Measurements from ENCODE around the gene NDC1. TPM values are rescaled to one million over a fixed set of nuclear protein-coding genes. Genes with fewer than 3 reads are reported as not detected.

NDC1 gene
- total RNA-seq, 1 donor from 2014 or later: 14.8 TPM

- Mint-ChIP-seq H3K9me3 (ENCODE audit: unreplicated experiment) (no peaks in the 10 kb centered on the region), H3K36me3 (ENCODE audit: low read depth, unreplicated experiment) (no peaks in the 10 kb centered on the region), H3K27me3 (ENCODE audit: low read depth, unreplicated experiment) (peaks cover 54% of the 10 kb centered on the region), H3K27ac (ENCODE audit: unreplicated experiment) (no peak overlapping the region), H3K4me1 (ENCODE audit: low read depth, unreplicated experiment) (peaks cover 3% of the 10 kb centered on the region), H3K4me3 (ENCODE audit: unreplicated experiment) (no peak overlapping the region)
- peak overlapping the region; percentile 95 for H3K9ac ChIP-seq (ENCODE audit: low read length)
- H3K27me3 ChIP-seq (ENCODE audit: insufficient read depth, low read length): no peaks in the 10 kb centered on the region
- H3K4me2 ChIP-seq (ENCODE audit: low read length): peak overlapping the region; percentile 94
- no peaks in the 10 kb centered on the region for H3K9me3 ChIP-seq (ENCODE audit: insufficient read depth, low read depth, low read length)
- no peaks in the 10 kb centered on the region for H4K20me1 ChIP-seq (ENCODE audit: insufficient read depth, low read length)
- peak; percentile 71 for DNase-seq (ENCODE audit: low read depth)
- FAIRE-seq: no peak
- H3K27ac ChIP-seq (ENCODE audit: low read depth, low read length): peak overlapping the region; percentile 100
- H3K79me2 ChIP-seq (ENCODE audit: insufficient read depth, low read length): peaks cover 85% of the 10 kb centered on the region
- peaks cover 73% of the 10 kb centered on the region for H3K4me1 ChIP-seq (ENCODE audit: insufficient read depth, low read length)
- TF ChIP-seq EZH2 (IDR thresholded peaks at IDR 0.05; ENCODE audit: insufficient read depth, low read length) (no peak), CTCF (IDR thresholded peaks at IDR 0.05; ENCODE audit: insufficient read depth, low read depth, low read length) (no peak)
- no peak overlapping the region for H2AFZ ChIP-seq (ENCODE audit: low read depth, low read length)
- H3K36me3 ChIP-seq (ENCODE audit: insufficient read depth, low read length): no peaks in the 10 kb centered on the region
- peak overlapping the region; percentile 40 for H3K4me3 ChIP-seq (ENCODE audit: insufficient read depth, low read depth, low read length)
These were observed 104.6 kb downstream of the NDC1 start for GRCh38 chr1:53733447-53733931.

- H3K27me3 ChIP-seq (ENCODE audit: insufficient read depth, low read length): no peaks in the 10 kb centered on the region
- DNase-seq (ENCODE audit: low read depth) (peak; percentile 96), FAIRE-seq (peak; percentile 90)
- Mint-ChIP-seq H3K4me3 (ENCODE audit: unreplicated experiment) (no peak overlapping the region), H3K9me3 (ENCODE audit: unreplicated experiment) (peaks cover 4% of the 10 kb centered on the region), H3K36me3 (ENCODE audit: low read depth, unreplicated experiment) (no peaks in the 10 kb centered on the region), H3K27ac (ENCODE audit: unreplicated experiment) (no peak overlapping the region), H3K4me1 (ENCODE audit: low read depth, unreplicated experiment) (peaks cover 3% of the 10 kb centered on the region), H3K27me3 (ENCODE audit: low read depth, unreplicated experiment) (peaks cover 55% of the 10 kb centered on the region)
- peaks cover 69% of the 10 kb centered on the region for H3K4me1 ChIP-seq (ENCODE audit: insufficient read depth, low read length)
- H2AFZ ChIP-seq (ENCODE audit: low read depth, low read length): no peak overlapping the region
- H3K36me3 ChIP-seq (ENCODE audit: insufficient read depth, low read length): no peaks in the 10 kb centered on the region
- peak overlapping the region; percentile 40 for H3K4me3 ChIP-seq (ENCODE audit: insufficient read depth, low read depth, low read length)
- H3K9ac ChIP-seq (ENCODE audit: low read length): peak overlapping the region; percentile 95
- peak overlapping the region; percentile 100 for H3K27ac ChIP-seq (ENCODE audit: low read depth, low read length)
- H3K4me2 ChIP-seq (ENCODE audit: low read length): peak overlapping the region; percentile 94
- H4K20me1 ChIP-seq (ENCODE audit: insufficient read depth, low read length): no peaks in the 10 kb centered on the region
- no peaks in the 10 kb centered on the region for H3K9me3 ChIP-seq (ENCODE audit: insufficient read depth, low read depth, low read length)
- H3K79me2 ChIP-seq (ENCODE audit: insufficient read depth, low read length): peaks cover 85% of the 10 kb centered on the region
- no peak for TF ChIP-seq EZH2 (IDR thresholded peaks at IDR 0.05; ENCODE audit: insufficient read depth, low read length)
- no peak for TF ChIP-seq CTCF (IDR thresholded peaks at IDR 0.05; ENCODE audit: insufficient read depth, low read depth, low read length)
These were observed 105.2 kb downstream of the NDC1 start for GRCh38 chr1:53732912-53733317.

DNA sequence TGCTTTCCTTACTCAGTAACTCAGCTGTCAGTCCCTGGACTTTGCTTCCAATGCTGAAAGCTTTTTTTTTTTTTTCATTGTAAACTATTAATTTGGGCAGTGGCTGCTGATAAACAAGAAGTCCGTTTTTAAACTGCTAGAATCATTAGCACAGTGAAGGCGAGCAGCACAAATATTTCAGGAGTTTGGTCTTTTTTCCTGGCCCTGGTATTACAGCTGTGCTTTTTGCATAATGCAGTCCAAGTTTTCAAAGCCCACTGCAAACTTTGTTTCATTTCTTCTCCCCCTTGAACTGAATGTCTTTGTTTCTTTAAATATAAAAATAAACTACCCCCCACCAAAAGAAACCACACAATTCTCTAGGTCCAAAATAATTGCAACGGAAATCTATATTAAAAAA is 105.7 kb downstream of the NDC1 start:
- Histone ChIP-seq H3K9ac (ENCODE audit: low read length) (peak overlapping the region; percentile 95), H3K27me3 (ENCODE audit: insufficient read depth, low read length) (no peaks in the 10 kb centered on the region), H2AFZ (ENCODE audit: low read depth, low read length) (no peak overlapping the region), H3K4me1 (ENCODE audit: insufficient read depth, low read length) (peaks cover 65% of the 10 kb centered on the region), H3K4me3 (ENCODE audit: insufficient read depth, low read depth, low read length) (peak overlapping the region; percentile 36), H4K20me1 (ENCODE audit: insufficient read depth, low read length) (peaks cover under 1% of the 10 kb centered on the region), H3K9me3 (ENCODE audit: insufficient read depth, low read depth, low read length) (peaks cover 2% of the 10 kb centered on the region), H3K36me3 (ENCODE audit: insufficient read depth, low read length) (no peaks in the 10 kb centered on the region), H3K27ac (ENCODE audit: low read depth, low read length) (peak overlapping the region; percentile 100), H3K79me2 (ENCODE audit: insufficient read depth, low read length) (peaks cover 85% of the 10 kb centered on the region), H3K4me2 (ENCODE audit: low read length) (peak overlapping the region; percentile 94)
- peaks cover 3% of the 10 kb centered on the region for H3K4me1 Mint-ChIP-seq (ENCODE audit: low read depth, unreplicated experiment)
- no peak overlapping the region for H3K4me3 Mint-ChIP-seq (ENCODE audit: unreplicated experiment)
- no peaks in the 10 kb centered on the region for H3K36me3 Mint-ChIP-seq (ENCODE audit: low read depth, unreplicated experiment)
- H3K27ac Mint-ChIP-seq (ENCODE audit: unreplicated experiment): no peak overlapping the region
- DNase-seq (ENCODE audit: low read depth) (no peak), FAIRE-seq (no peak)
- H3K9me3 Mint-ChIP-seq (ENCODE audit: unreplicated experiment): peaks cover 7% of the 10 kb centered on the region
- TF ChIP-seq CTCF (IDR thresholded peaks at IDR 0.05; ENCODE audit: insufficient read depth, low read depth, low read length) (no peak), EZH2 (IDR thresholded peaks at IDR 0.05; ENCODE audit: insufficient read depth, low read length) (no peak)
- H3K27me3 Mint-ChIP-seq (ENCODE audit: low read depth, unreplicated experiment): peaks cover 56% of the 10 kb centered on the region
